Mesenchymal stem cell (in vitro differentiated cells and primary cell): ENCODE measurements around the gene ADAMTSL3.

ENCODE experiments used
- DNase-seq: peaks from one replicate; pipeline ENCODE4 v3.0.0-alpha.2; 2013
- H2AFZ ChIP-seq: one replicate; pipeline ENCODE4 v1.6.1; 2013; ENCODE audit warnings: low read depth, mild to moderate bottlenecking, control low read depth, inconsistent platforms, low read length, moderate library complexity
- H2AK5ac ChIP-seq: 2 replicates; pipeline ENCODE4 v1.6.1; 2013; ENCODE audit warnings: low read length, moderate library complexity, mild to moderate bottlenecking, inconsistent platforms; ENCODE audit not compliant: severe bottlenecking
- H2BK120ac ChIP-seq: one replicate; pipeline ENCODE4 v1.6.1; 2013; ENCODE audit warnings: low read depth, mild to moderate bottlenecking, inconsistent platforms, low read length, moderate library complexity
- H2BK12ac ChIP-seq, 2 experiments: one replicate each; pipeline ENCODE4 v1.6.1; 2013; ENCODE audit warnings: inconsistent platforms in 2 of 2, low read length in 2 of 2, mild to moderate bottlenecking in 2 of 2, moderate library complexity in 2 of 2, control low read depth in 1 of 2
- H2BK15ac ChIP-seq: one replicate; pipeline ENCODE4 v1.6.1; 2013; ENCODE audit warnings: mild to moderate bottlenecking, low read depth, inconsistent platforms; ENCODE audit not compliant: poor library complexity, severe bottlenecking
- H2BK5ac ChIP-seq: 2 replicates; pipeline ENCODE4 v1.6.1; 2013; ENCODE audit warnings: low read depth, mild to moderate bottlenecking, low read length, control low read depth, inconsistent platforms; ENCODE audit not compliant: poor library complexity, severe bottlenecking
- H3K14ac ChIP-seq, 2 experiments: one replicate each; pipeline ENCODE4 v1.6.1; 2013; ENCODE audit warnings: inconsistent platforms in 2 of 2, low read length in 2 of 2, control low read depth in 1 of 2, mild to moderate bottlenecking in 1 of 2, moderate library complexity in 1 of 2
- H3K18ac ChIP-seq, 2 experiments: one replicate each; pipeline ENCODE4 v1.6.1; 2013; ENCODE audit warnings: inconsistent platforms in 2 of 2, low read length in 2 of 2, control low read depth in 1 of 2, low read depth in 1 of 2, mild to moderate bottlenecking in 1 of 2
- H3K23ac ChIP-seq, 2 experiments: one replicate each; pipeline ENCODE4 v1.6.1; 2013; ENCODE audit warnings: inconsistent platforms in 2 of 2, low read length in 2 of 2, mild to moderate bottlenecking in 2 of 2, moderate library complexity in 2 of 2, control low read depth in 1 of 2
- H3K27ac ChIP-seq: 2 replicates; pipeline ENCODE4 v1.5.1; 2013; ENCODE audit warnings: mild to moderate bottlenecking, moderate library complexity, low read length, control low read depth, inconsistent platforms; ENCODE audit not compliant: poor library complexity, severe bottlenecking
- H3K27me3 ChIP-seq, 2 experiments: 2 replicates each; pipeline versions ENCODE4 v1.6.1 to v1.7.0; 2013; ENCODE audit warnings: low read length in 2 of 2, mild to moderate bottlenecking in 2 of 2, moderate library complexity in 2 of 2, control low read depth in 1 of 2, inconsistent platforms in 1 of 2; ENCODE audit not compliant: control insufficient read depth in 1 of 2, insufficient read depth in 1 of 2
- H3K36me3 ChIP-seq, 2 experiments: 2 replicates each; pipeline versions ENCODE4 v1.6.1 to v1.7.0; 2013; ENCODE audit warnings: low read length in 2 of 2, control low read depth in 1 of 2, inconsistent platforms in 1 of 2, low read depth in 1 of 2, mild to moderate bottlenecking in 1 of 2; ENCODE audit not compliant: insufficient read depth in 2 of 2, control insufficient read depth in 1 of 2
- H3K4ac ChIP-seq, 2 experiments: one replicate each; pipeline ENCODE4 v1.6.1; 2013; ENCODE audit warnings: inconsistent platforms in 2 of 2, low read length in 2 of 2, mild to moderate bottlenecking in 2 of 2, moderate library complexity in 2 of 2, control low read depth in 1 of 2, low read depth in 1 of 2
- H3K4me1 ChIP-seq: 2 replicates; pipeline ENCODE4 v1.6.1; 2013; ENCODE audit warnings: low read depth, low read length, control low read depth; ENCODE audit not compliant: control insufficient read depth, insufficient read depth
- H3K4me2 ChIP-seq: 2 replicates; pipeline ENCODE4 v1.6.1; 2013; ENCODE audit warnings: low read length, mild to moderate bottlenecking, inconsistent platforms; ENCODE audit not compliant: poor library complexity, severe bottlenecking
- H3K4me3 ChIP-seq, 2 experiments: 2 replicates each; pipeline versions ENCODE4 v1.5.1 to v1.7.0; 2013; ENCODE audit warnings: low read length in 2 of 2, mild to moderate bottlenecking in 2 of 2, control low read depth in 1 of 2, low read depth in 1 of 2; ENCODE audit not compliant: insufficient read depth in 1 of 2
- H3K79me1 ChIP-seq: replicated peaks from 2 replicates; pipeline ENCODE4 v1.6.1; 2013; ENCODE audit warnings: mild to moderate bottlenecking, control low read depth, low read length, inconsistent platforms; ENCODE audit not compliant: poor library complexity, severe bottlenecking
- H3K9ac ChIP-seq: 2 replicates; pipeline ENCODE4 v1.7.0; 2013; ENCODE audit warnings: mild to moderate bottlenecking, low read length, moderate library complexity
- H3K9me3 ChIP-seq: 2 replicates; pipeline ENCODE4 v1.7.0; 2013; ENCODE audit warnings: mild to moderate bottlenecking, low read length; ENCODE audit not compliant: control insufficient read depth
- H4K8ac ChIP-seq: one replicate; pipeline ENCODE4 v1.6.1; 2013; ENCODE audit warnings: inconsistent platforms, mild to moderate bottlenecking, low read length, moderate library complexity
- H4K91ac ChIP-seq: one replicate; pipeline ENCODE4 v1.6.1; 2013; ENCODE audit warnings: mild to moderate bottlenecking, low read length, inconsistent platforms
- WGBS: methylation state at CpG from one replicate; pipeline ENCODE4 v1.1.7; 2013; ENCODE audit warnings: mixed read lengths; 5-methylcytosine and 5-hydroxymethylcytosine counted together

Gene ADAMTSL3

DNA sequence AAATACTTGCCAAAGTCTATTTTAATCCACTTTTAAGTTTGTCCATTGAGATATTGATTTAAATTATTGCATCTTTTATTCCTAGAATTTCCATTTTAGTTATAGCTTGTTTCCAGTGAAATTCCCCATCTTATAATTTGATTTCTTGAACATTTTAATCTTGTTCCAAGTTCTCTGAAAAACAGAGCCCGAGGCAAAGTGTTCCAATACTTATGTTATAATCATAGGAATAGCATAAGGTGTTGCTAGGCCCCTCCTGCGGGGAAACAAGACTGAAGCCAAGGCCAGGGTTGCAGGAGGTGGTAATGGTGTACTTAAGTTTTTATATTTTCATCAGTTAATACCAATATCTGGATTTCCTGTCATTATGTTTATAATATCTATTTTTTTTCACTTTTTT is 226.6 kb downstream of the ADAMTSL3 start:
- H2AK5ac ChIP-seq = no peak overlapping the region
- no peaks in the 10 kb centered on the region for H3K27me3 ChIP-seq
- H2BK15ac ChIP-seq = no peak overlapping the region
- H3K9me3 ChIP-seq = no peaks in the 10 kb centered on the region
- no peaks in the 10 kb centered on the region for H3K79me1 ChIP-seq
- 80% methylated on average over 1 of the region's 2 CpGs for WGBS
- no peak overlapping the region for H3K14ac ChIP-seq
- H2BK120ac ChIP-seq = no peak overlapping the region
- H3K9ac ChIP-seq = no peak overlapping the region
- H3K4ac ChIP-seq = no peak overlapping the region
- no peak overlapping the region for H3K4me2 ChIP-seq
- no peak overlapping the region for H2BK12ac ChIP-seq
- no peak overlapping the region for H2AFZ ChIP-seq
- no peak overlapping the region for H3K27ac ChIP-seq
- no peak for DNase-seq
- H4K91ac ChIP-seq = no peak overlapping the region
- H3K4me1 ChIP-seq = no peaks in the 10 kb centered on the region
- no peak overlapping the region for H3K23ac ChIP-seq
- no peaks in the 10 kb centered on the region for H3K36me3 ChIP-seq
- no peak overlapping the region for H3K18ac ChIP-seq
- no peak overlapping the region for H4K8ac ChIP-seq
- H3K4me3 ChIP-seq = no peak overlapping the region
- H2BK5ac ChIP-seq = no peak overlapping the region

DNA sequence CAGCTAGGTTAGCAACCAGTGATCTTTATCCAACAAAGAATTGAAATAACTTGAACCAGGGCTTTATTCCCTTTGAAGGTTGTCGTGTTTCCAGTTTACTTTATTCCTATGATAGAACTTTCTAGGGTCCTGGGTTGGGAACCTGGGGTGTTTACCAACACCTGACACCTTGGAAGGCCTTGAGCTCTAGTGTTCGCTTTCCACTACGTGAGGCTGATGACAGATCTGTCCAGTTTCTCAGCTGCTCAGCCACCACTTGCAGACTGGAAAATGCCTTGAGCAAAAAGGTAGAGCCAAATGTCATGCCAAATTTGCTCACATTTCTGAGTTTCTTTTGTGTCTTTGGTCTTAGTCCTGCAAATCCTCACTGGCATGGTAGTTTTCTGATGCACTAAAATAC is 227.2 kb downstream of the ADAMTSL3 start:
- Histone ChIP-seq H4K8ac (no peak overlapping the region), H2BK12ac (no peak overlapping the region), H3K9me3 (no peaks in the 10 kb centered on the region), H3K4me2 (no peak overlapping the region), H3K18ac (no peak overlapping the region), H2AFZ (no peak overlapping the region), H3K79me1 (no peaks in the 10 kb centered on the region), H3K27ac (no peak overlapping the region), H2BK15ac (no peak overlapping the region), H2BK120ac (no peak overlapping the region), H3K4me3 (no peak overlapping the region), H3K27me3 (no peaks in the 10 kb centered on the region), H3K14ac (no peak overlapping the region), H3K4ac (no peak overlapping the region), H3K4me1 (no peaks in the 10 kb centered on the region), H4K91ac (no peak overlapping the region), H3K23ac (no peak overlapping the region), H3K9ac (no peak overlapping the region), H3K36me3 (no peaks in the 10 kb centered on the region), H2AK5ac (no peak overlapping the region), H2BK5ac (no peak overlapping the region)
- no peak for DNase-seq
- 81% methylated on average over 3 of the region's 3 CpGs for WGBS

DNA sequence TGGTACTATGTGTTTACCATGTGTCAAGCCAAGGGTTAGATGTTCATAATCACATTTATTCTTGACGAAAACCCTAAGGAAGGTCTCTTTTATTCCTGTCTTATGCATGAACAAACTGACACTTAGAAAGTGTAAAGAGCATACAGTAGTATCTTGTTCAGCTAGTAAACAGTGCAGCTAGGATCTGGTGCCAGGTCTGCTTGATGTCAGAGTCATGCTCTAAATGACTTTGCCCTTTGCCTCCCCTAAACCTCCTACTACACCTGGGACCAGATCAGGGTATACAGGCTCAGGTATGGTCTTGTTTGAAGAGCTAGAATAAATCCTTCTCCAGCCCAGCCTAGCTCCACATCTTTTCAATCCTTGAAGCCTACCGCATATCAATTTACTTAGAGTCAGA is 232.4 kb downstream of the ADAMTSL3 start:
- no peak overlapping the region for H2BK120ac ChIP-seq
- H3K9ac ChIP-seq = no peak overlapping the region
- no peak overlapping the region for H3K18ac ChIP-seq
- no peak overlapping the region for H3K27ac ChIP-seq
- no peak overlapping the region for H4K8ac ChIP-seq
- no peak overlapping the region for H2AFZ ChIP-seq
- no peaks in the 10 kb centered on the region for H3K79me1 ChIP-seq
- 100% methylated on average over 1 of the region's 2 CpGs for WGBS
- no peak overlapping the region for H2BK5ac ChIP-seq
- H3K4me2 ChIP-seq = no peak overlapping the region
- no peaks in the 10 kb centered on the region for H3K9me3 ChIP-seq
- no peaks in the 10 kb centered on the region for H3K36me3 ChIP-seq
- no peak for DNase-seq
- H3K14ac ChIP-seq = no peak overlapping the region
- no peak overlapping the region for H3K23ac ChIP-seq
- H2BK12ac ChIP-seq = no peak overlapping the region
- no peak overlapping the region for H4K91ac ChIP-seq
- H3K27me3 ChIP-seq = no peaks in the 10 kb centered on the region
- no peak overlapping the region for H2AK5ac ChIP-seq
- no peak overlapping the region for H3K4ac ChIP-seq
- no peaks in the 10 kb centered on the region for H3K4me1 ChIP-seq
- no peak overlapping the region for H3K4me3 ChIP-seq
- no peak overlapping the region for H2BK15ac ChIP-seq

DNA sequence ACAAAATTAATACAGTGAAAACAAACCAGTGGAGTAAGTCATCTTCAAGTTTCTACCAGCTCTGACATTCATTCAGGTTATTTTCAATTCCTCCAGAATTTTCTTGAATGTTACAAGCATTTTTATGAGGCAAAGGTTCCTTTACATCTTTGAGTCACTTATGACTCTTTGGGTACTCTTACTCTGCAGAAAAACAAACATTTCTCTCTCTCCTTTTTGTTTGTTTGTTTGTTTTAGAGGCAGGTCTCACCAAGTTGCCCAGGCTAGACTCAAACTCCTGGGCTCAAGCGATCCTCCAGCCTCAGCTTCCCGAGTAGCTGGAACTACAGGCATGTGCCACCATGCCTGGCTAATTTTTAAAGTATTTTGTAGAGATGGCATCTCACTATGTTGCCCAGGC is 233.5 kb downstream of the ADAMTSL3 start:
- Histone ChIP-seq H2BK12ac (no peak overlapping the region), H3K9me3 (no peaks in the 10 kb centered on the region), H3K27ac (no peak overlapping the region), H3K23ac (no peak overlapping the region), H3K79me1 (no peaks in the 10 kb centered on the region), H4K91ac (no peak overlapping the region), H3K4ac (no peak overlapping the region), H2BK5ac (no peak overlapping the region), H2AFZ (no peak overlapping the region), H3K18ac (no peak overlapping the region), H3K27me3 (no peaks in the 10 kb centered on the region), H4K8ac (no peak overlapping the region), H2BK15ac (no peak overlapping the region), H3K4me3 (no peak overlapping the region), H2BK120ac (no peak overlapping the region), H2AK5ac (no peak overlapping the region), H3K36me3 (no peaks in the 10 kb centered on the region), H3K14ac (no peak overlapping the region), H3K4me2 (no peak overlapping the region), H3K4me1 (no peaks in the 10 kb centered on the region), H3K9ac (no peak overlapping the region)
- DNase-seq = no peak
- WGBS = 84% methylated on average over 2 of the region's 2 CpGs
